Esophagus muscularis mucosa (tissue), 4 donors: ENCODE results near the gene POLD1. TPM values are rescaled to one million over a fixed set of nuclear protein-coding genes. Genes with fewer than 3 reads are reported as not detected.

Source experiments
- DNase-seq: peaks from one replicate; pipeline ENCODE4 v3.0.0-alpha.2; 2017; ENCODE audit errors: extremely low spot score
- H3K27ac ChIP-seq, 4 donors: fragments of 200-600 bp; sonication (generic); replicated peaks in 1 of 4; 1 replicate in 3 of 4; 2 replicates in 1 of 4; pipeline ENCODE4 v1.5.1; 2016 to 2019; ENCODE audit warnings: mild to moderate bottlenecking in 1 of 4
- H3K27me3 ChIP-seq, 4 donors: fragments of 200-600 bp; sonication (generic); one replicate each; pipeline versions ENCODE4 v1.5.1 to v1.6.0; 2016 to 2019
- H3K36me3 ChIP-seq, 4 donors: fragments of 200-600 bp; sonication (generic); one replicate each; pipeline ENCODE4 v1.5.1; 2016 to 2019
- H3K4me1 ChIP-seq, 4 donors: fragments of 200-600 bp; sonication (generic); one replicate each; pipeline ENCODE4 v1.5.1; 2016 to 2019
- H3K4me3 ChIP-seq, 4 donors: fragments of 200-600 bp; sonication (generic); 1 replicate in 2 of 4; 2 replicates in 2 of 4; pipeline ENCODE4 v1.5.1; 2016 to 2019; ENCODE audit warnings: mild to moderate bottlenecking in 4 of 4, moderate library complexity in 1 of 4
- H3K9me3 ChIP-seq, 4 donors: fragments of 200-600 bp; sonication (generic); 1 replicate in 3 of 4; 2 replicates in 1 of 4; pipeline ENCODE4 v1.5.1; 2016 to 2019
- CTCF ChIP-seq, 3 experiments: fragments of 200-600 bp in 2 of 3; fragments of 450-650 bp in 1 of 3; sonication (generic) in 2 of 3; IDR thresholded peaks; one replicate each; pipeline ENCODE4 v1.5.1; 2017 to 2019; ENCODE audit warnings: antibody characterized with exemption in 3 of 3, mild to moderate bottlenecking in 2 of 3, moderate library complexity in 1 of 3
- EP300 ChIP-seq: sonication (generic); formaldehyde crosslinking; IDR thresholded peaks from one replicate; pipeline ENCODE4 v1.6.1; 2017; ENCODE audit warnings: antibody characterized with exemption
- POLR2A ChIP-seq: fragments of 450-650 bp; IDR thresholded peaks from one replicate; pipeline ENCODE4 v1.6.1; 2017; ENCODE audit warnings: antibody characterized with exemption, moderate library complexity, mild to moderate bottlenecking, low read depth
- POLR2AphosphoS5 ChIP-seq, 2 donors: sonication (generic); formaldehyde crosslinking; IDR thresholded peaks; one replicate each; pipeline ENCODE4 v1.6.1; 2017; ENCODE audit warnings: antibody characterized with exemption in 2 of 2
- WGBS: methylation state at CpG from one replicate; pipeline ENCODE4 v1.1.5; 2018; 5-methylcytosine and 5-hydroxymethylcytosine counted together
- intact Hi-C: fragments of 100-400 bp; cut with DNase I; formaldehyde crosslinking; loops from one replicate; pipeline ENCODE4 v1.15.1; 2023
- total RNA-seq, 4 donors: library from RNA; depleted of rRNA; stranded (reverse); fragments of >200 nt; gene quantifications; one replicate each; pipeline versions ENCODE4 v1.1.0 to v1.2.1, GENCODE V29; 2016

The POLD1 gene
- total RNA-seq, 4 donors from 2014 or later, result 8.8 to 18.0 (median 11.6) TPM

DNA sequence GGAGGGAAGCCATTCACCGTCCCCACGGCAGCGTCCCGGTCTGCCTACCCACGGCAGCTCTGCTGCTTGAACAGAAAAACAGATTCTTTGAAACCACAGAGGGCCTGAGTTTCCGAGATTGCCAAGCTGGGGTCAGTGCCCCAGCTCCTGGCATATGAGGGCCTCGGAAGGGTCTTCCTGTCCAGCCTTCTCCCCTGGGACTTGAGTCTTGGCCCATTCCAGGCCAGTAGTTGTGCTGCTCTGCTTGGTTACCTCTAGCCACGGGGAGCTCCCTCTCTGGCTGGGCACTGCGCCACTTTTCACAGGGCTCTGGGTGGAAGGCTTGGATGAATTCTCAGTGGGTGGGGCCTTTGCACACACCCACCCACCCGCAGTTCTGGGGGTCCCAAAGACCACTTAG is 26.0 kb downstream of the POLD1 start:
- H3K27me3 ChIP-seq, result no peaks in the 10 kb centered on the region
- WGBS, result 92% methylated on average over 5 of the region's 10 CpGs
- no peaks in the 10 kb centered on the region for H3K9me3 ChIP-seq
- H3K4me3 ChIP-seq, result no peak overlapping the region
- DNase-seq, result no peak
- H3K36me3 ChIP-seq, result peaks cover 0 to 69% (median 45%) of the 10 kb centered on the region in 4 donors
- intact Hi-C loops, result loop anchor here (5.0 kb wide), 1 partner anchor 43 kb away; the partner anchor contains the start of gene NAPSA
- H3K4me1 ChIP-seq, result peaks cover 0 to 8% (median 4%) of the 10 kb centered on the region in 4 donors
- TF ChIP-seq CTCF (IDR thresholded peaks at IDR 0.05) (no peak), POLR2A (no peak), EP300 (no peak), POLR2AphosphoS5 (IDR thresholded peaks at IDR 0.05) (no peak)
- H3K27ac ChIP-seq, result no peak overlapping the region

DNA sequence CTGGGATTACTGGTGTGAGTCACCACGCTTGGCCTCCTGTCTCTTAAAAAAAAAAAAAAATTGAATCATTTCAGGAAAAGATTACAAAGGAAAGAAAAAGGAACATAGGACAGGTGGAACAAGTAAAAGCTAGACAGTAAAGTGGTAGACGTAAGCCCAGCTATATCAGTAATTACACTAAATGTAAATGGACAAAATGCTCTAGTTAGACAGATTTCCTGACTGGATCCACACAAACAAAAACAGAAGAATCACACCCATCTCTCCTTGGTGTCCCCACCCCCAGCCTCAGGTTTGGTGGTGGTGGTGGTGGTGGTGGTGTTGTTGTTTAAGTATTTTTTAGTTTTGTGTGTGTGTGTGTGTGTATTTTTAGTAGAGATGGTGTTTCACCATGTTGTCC is 28.3 kb downstream of the POLD1 start:
- Histone ChIP-seq H3K4me1 (peaks cover 0 to 8% (median 4%) of the 10 kb centered on the region in 4 donors), H3K36me3 (peaks cover 0 to 50% (median 28%) of the 10 kb centered on the region in 4 donors), H3K9me3 (no peaks in the 10 kb centered on the region), H3K27ac (no peak overlapping the region), H3K4me3 (no peak overlapping the region), H3K27me3 (peaks cover 0 to 13% (median 4%) of the 10 kb centered on the region in 4 donors)
- TF ChIP-seq POLR2A, result no peak
- intact Hi-C loops, result loop anchor here (5.0 kb wide), 1 partner anchor 45 kb away; the partner anchor contains the start of gene NAPSA
- DNase-seq, result no peak
- 93% methylated on average over 2 of the region's 2 CpGs for WGBS

GRCh38 chr19:50413096-50413495 is 28.9 kb downstream of the POLD1 start:
- no peak for TF ChIP-seq CTCF (IDR thresholded peaks at IDR 0.05)
- TF ChIP-seq EP300, result no peak
- TF ChIP-seq POLR2AphosphoS5 (IDR thresholded peaks at IDR 0.05), result no peak
- no peak for TF ChIP-seq POLR2A
- Histone ChIP-seq H3K4me3 (no peak overlapping the region), H3K4me1 (peaks cover 0 to 9% (median 4%) of the 10 kb centered on the region in 4 donors), H3K27me3 (peaks cover 0 to 20% (median 7%) of the 10 kb centered on the region in 4 donors), H3K27ac (no peak overlapping the region), H3K9me3 (no peaks in the 10 kb centered on the region), H3K36me3 (peaks cover 0 to 45% (median 26%) of the 10 kb centered on the region in 4 donors)
- intact Hi-C loops, result loop anchor here (5.0 kb wide), 1 partner anchor 46 kb away; the partner anchor contains the start of gene NAPSA
- no peak for DNase-seq
- WGBS, result 92% methylated on average over 13 of the region's 13 CpGs

DNA sequence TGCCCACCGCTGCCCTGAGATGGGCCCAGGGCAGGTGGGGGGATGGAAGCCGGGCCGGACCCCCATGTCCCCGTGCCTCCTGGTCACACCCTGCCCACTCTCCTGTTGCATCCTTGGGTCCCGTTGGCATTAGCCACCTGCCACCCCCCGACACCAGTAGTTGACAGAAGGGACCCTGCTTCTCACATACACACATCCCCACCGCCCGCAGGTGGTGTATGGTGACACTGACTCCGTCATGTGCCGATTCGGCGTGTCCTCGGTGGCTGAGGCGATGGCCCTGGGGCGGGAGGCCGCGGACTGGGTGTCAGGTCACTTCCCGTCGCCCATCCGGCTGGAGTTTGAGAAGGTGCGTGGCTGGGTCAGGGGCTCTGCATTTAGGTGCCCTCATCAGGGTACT is 29.4 kb downstream of the POLD1 start:
- peaks cover 0 to 40% (median 23%) of the 10 kb centered on the region in 4 donors for H3K36me3 ChIP-seq
- no peaks in the 10 kb centered on the region for H3K9me3 ChIP-seq
- no peak overlapping the region for H3K27ac ChIP-seq
- 95% methylated on average over 7 of the region's 21 CpGs for WGBS
- intact Hi-C loops, result loop anchor here (5.0 kb wide), 1 partner anchor 46 kb away; the partner anchor contains the start of gene NAPSA
- peaks cover 0 to 24% (median 12%) of the 10 kb centered on the region in 4 donors for H3K27me3 ChIP-seq
- DNase-seq, result no peak
- H3K4me1 ChIP-seq, result peaks cover under 1 to 14% (median 7%) of the 10 kb centered on the region in 4 donors
- no peak overlapping the region for H3K4me3 ChIP-seq
- no peak for TF ChIP-seq CTCF (IDR thresholded peaks at IDR 0.05)

- H3K36me3 ChIP-seq, result peaks cover 0 to 25% (median 8%) of the 10 kb centered on the region in 4 donors
- no peak for DNase-seq
- TF ChIP-seq CTCF (IDR thresholded peaks at IDR 0.05) (peak; percentile 78 to 97 (median 83)), POLR2A (no peak), POLR2AphosphoS5 (IDR thresholded peaks at IDR 0.05) (peak in 1 of 2 donors; percentile 24)
- H3K9me3 ChIP-seq, result no peaks in the 10 kb centered on the region
- intact Hi-C loops, result loop anchor here (5.0 kb wide), 1 partner anchor 48 kb away; the partner anchor contains the start of gene NAPSA
- H3K4me1 ChIP-seq, result peaks cover 4 to 22% (median 13%) of the 10 kb centered on the region in 4 donors
- no peak overlapping the region for H3K27ac ChIP-seq
- peaks cover 0 to 40% (median 27%) of the 10 kb centered on the region in 4 donors for H3K27me3 ChIP-seq
- no peak overlapping the region for H3K4me3 ChIP-seq
- 14% methylated on average over 14 of the region's 37 CpGs for WGBS
Measured at GRCh38 chr19:50414864-50415660, 30.9 kb downstream of the POLD1 start.
